Colonic mucosa (tissue), 4 donors: ENCODE measurements around the gene FOXL1. TPM values are rescaled to one million over a fixed set of nuclear protein-coding genes. Genes with fewer than 3 reads are reported as not detected.

Experiments used
- DNase-seq: peaks from one replicate; pipeline ENCODE4 v3.0.0-alpha.2; 2020
- H3K27ac ChIP-seq: fragments of 200-600 bp; one replicate; pipeline ENCODE4 v1.8.0; 2021
- H3K27me3 ChIP-seq: fragments of 200-600 bp; one replicate; pipeline ENCODE4 v1.8.0; 2021
- H3K36me3 ChIP-seq: fragments of 200-600 bp; one replicate; pipeline ENCODE4 v1.8.0; 2021
- H3K4me1 ChIP-seq: fragments of 200-600 bp; one replicate; pipeline ENCODE4 v1.8.0; 2021; ENCODE audit warnings: mild to moderate bottlenecking
- H3K4me3 ChIP-seq: fragments of 200-600 bp; one replicate; pipeline ENCODE4 v1.8.0; 2021
- H3K9ac ChIP-seq, 2 donors: one replicate each; pipeline ENCODE4 v1.7.0; 2013; ENCODE audit warnings: control low read depth in 2 of 2, low read depth in 2 of 2, low read length in 2 of 2
- H3K9me3 ChIP-seq: fragments of 200-600 bp; one replicate; pipeline ENCODE4 v1.8.0; 2021
- intact Hi-C: fragments of 100-400 bp; cut with DNase I; formaldehyde crosslinking; loops from one replicate; pipeline ENCODE4 v1.14.1; 2022
- total RNA-seq, 2 donors: library from RNA; stranded (reverse); fragmentation: NEBNext Ultra II Directional in 1 of 2; extraction: Animal tissue kit (Norgen Biotek cat#: 25700) in 1 of 2; gene quantifications; one replicate each; pipeline ENCODE4 v1.2.1, GENCODE V29; 2021
- TF ChIP-seq, protein P1 (sequence below): fragments of 200-600 bp; IDR thresholded peaks from one replicate; pipeline ENCODE4 v1.8.0; 2022; ENCODE audit warnings: antibody characterized with exemption, mild to moderate bottlenecking
- donor health status: healthy.
- donor health status: DM: no; HTN: no; CAD: no.
- donor health status: DM: no; HTN: no; CAD: no.

The FOXL1 gene
- total RNA-seq, 2 donors from 2014 or later: 2.5 to 3.2 TPM

- no peaks in the 10 kb centered on the region for H3K4me1 ChIP-seq
- no peaks in the 10 kb centered on the region for H3K27me3 ChIP-seq
- H3K9ac ChIP-seq: no peak overlapping the region
- H3K36me3 ChIP-seq: no peaks in the 10 kb centered on the region
- H3K27ac ChIP-seq: no peak overlapping the region
- intact Hi-C loops: no loop called here
- no peak overlapping the region for H3K4me3 ChIP-seq
- TF ChIP-seq, protein P1, sequence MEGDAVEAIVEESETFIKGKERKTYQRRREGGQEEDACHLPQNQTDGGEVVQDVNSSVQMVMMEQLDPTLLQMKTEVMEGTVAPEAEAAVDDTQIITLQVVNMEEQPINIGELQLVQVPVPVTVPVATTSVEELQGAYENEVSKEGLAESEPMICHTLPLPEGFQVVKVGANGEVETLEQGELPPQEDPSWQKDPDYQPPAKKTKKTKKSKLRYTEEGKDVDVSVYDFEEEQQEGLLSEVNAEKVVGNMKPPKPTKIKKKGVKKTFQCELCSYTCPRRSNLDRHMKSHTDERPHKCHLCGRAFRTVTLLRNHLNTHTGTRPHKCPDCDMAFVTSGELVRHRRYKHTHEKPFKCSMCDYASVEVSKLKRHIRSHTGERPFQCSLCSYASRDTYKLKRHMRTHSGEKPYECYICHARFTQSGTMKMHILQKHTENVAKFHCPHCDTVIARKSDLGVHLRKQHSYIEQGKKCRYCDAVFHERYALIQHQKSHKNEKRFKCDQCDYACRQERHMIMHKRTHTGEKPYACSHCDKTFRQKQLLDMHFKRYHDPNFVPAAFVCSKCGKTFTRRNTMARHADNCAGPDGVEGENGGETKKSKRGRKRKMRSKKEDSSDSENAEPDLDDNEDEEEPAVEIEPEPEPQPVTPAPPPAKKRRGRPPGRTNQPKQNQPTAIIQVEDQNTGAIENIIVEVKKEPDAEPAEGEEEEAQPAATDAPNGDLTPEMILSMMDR: no peak
- DNase-seq: no peak
- no peaks in the 10 kb centered on the region for H3K9me3 ChIP-seq
Observed at GRCh38 chr16:86532526-86532815, 45.9 kb upstream of the FOXL1 start.

- TF ChIP-seq, protein P1: no peak
- Histone ChIP-seq H3K4me1 (no peaks in the 10 kb centered on the region), H3K27ac (no peak overlapping the region), H3K9ac (no peak overlapping the region), H3K4me3 (no peak overlapping the region), H3K36me3 (no peaks in the 10 kb centered on the region), H3K27me3 (no peaks in the 10 kb centered on the region), H3K9me3 (no peaks in the 10 kb centered on the region)
- no peak for DNase-seq
- intact Hi-C loops: no loop called here
Observed at GRCh38 chr16:86533076-86533475, 45.3 kb upstream of the FOXL1 start.

DNA sequence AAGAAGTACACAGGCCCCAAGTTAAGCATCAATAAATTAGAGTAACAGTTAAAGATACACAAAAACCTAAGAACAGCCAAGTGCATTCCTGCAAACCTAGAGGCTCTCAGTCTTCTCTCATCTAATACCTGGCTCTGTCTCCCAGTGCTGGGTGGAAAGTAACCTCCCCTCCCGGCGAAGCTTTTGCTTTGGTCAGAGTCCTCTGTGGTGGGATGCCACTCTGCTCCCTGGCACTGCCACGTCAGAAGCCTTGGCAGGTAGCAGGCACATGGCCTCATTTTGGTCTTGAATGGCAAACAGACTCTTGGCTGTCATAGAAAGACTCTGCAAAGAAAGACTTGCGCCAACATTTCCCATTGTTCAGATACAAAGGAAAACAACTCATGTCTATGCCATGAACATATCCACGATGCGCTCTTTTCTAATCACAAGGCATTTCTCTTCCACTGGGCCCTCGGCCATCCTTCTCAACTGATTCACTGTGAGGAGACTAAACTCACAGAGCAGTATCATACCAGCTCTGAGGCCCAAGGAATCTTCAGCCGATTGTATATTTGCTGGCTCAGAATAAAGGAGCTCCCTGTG, 44.5 kb upstream of the FOXL1 start:
- no peaks in the 10 kb centered on the region for H3K9me3 ChIP-seq
- no peaks in the 10 kb centered on the region for H3K36me3 ChIP-seq
- H3K9ac ChIP-seq: no peak overlapping the region
- no peak for DNase-seq
- no peaks in the 10 kb centered on the region for H3K4me1 ChIP-seq
- TF ChIP-seq, protein P1: no peak
- H3K4me3 ChIP-seq: no peak overlapping the region
- no peak overlapping the region for H3K27ac ChIP-seq
- no peaks in the 10 kb centered on the region for H3K27me3 ChIP-seq
- intact Hi-C loops: no loop called here

DNA sequence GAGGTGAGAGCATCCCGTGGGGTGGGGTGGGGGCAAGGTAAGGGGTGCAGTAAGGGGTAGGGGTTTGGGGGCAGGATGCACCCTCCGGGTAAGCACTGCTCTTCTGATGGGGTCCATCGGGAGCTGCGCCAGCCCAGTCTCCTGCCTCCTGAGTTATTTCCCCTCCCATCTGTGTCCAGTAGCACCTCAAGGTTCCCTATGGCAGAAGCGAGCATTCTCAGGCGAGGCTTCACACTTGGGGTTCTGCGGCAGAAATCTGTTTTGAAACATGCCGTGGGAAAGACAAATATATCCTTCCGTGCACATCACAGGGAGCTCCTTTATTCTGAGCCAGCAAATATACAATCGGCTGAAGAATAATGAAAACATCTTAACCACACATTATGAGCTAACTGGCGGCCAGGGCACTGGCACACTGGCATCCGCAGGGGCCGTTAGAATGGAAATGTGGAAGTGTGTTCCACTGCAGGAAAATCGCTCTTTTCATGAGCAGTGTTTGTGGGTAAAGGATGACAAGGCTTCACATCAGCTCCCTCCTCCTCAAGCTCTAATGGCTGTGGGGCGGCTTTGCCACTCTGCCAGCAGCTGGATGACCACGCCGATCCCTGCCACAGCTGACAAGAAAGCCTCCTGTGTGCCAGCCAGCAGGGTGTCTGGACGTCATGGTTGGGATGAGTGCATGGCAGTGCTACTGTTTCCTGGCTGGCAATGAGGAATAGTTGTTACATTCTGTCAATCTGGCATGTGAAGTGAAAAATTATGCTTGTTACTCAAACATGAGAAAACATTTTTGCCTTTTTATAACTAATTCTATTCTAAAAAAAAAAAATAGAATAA, 43.4 kb upstream of the FOXL1 start:
- H3K9ac ChIP-seq: no peak overlapping the region
- H3K4me3 ChIP-seq: no peak overlapping the region
- no peak for DNase-seq
- intact Hi-C loops: no loop called here
- no peaks in the 10 kb centered on the region for H3K9me3 ChIP-seq
- H3K36me3 ChIP-seq: no peaks in the 10 kb centered on the region
- no peaks in the 10 kb centered on the region for H3K4me1 ChIP-seq
- no peaks in the 10 kb centered on the region for H3K27me3 ChIP-seq
- H3K27ac ChIP-seq: no peak overlapping the region
- TF ChIP-seq, protein P1: no peak

GRCh38 chr16:86536621-86537020, 41.7 kb upstream of the FOXL1 start:
- Histone ChIP-seq H3K4me1 (no peaks in the 10 kb centered on the region), H3K9ac (no peak overlapping the region), H3K36me3 (no peaks in the 10 kb centered on the region), H3K4me3 (no peak overlapping the region), H3K27ac (no peak overlapping the region), H3K9me3 (no peaks in the 10 kb centered on the region), H3K27me3 (no peaks in the 10 kb centered on the region)
- intact Hi-C loops: no loop called here
- DNase-seq: no peak
- TF ChIP-seq, protein P1: no peak
